Stimulated activated CD8-positive, alpha-beta memory T cell treated with anti-CD3 and anti-CD28 coated beads, Interleukin-2, amount 100 ng/mL, for 48 hours (primary cell): ENCODE results near the gene TTC21B.
"Not testable (repeated sequence)": the region's sequence is repeated elsewhere in the genome, so short reads cannot be mapped to it uniquely, and the experiment has no call there.

ENCODE experiments used
- DNase-seq, 2 donors: peaks; one replicate each; pipeline ENCODE4 v3.0.0-alpha.2; 2020; ENCODE audit warnings: low read depth in 2 of 2

Gene TTC21B

GRCh38 chr2:165953655-165954606 lies at the start of gene TTC21B:
TSS of gene TTC21B (minus strand) at chr2:165953776. CDS start at chr2:165953705, 71 bp downstream.
- DNase-seq, result peak; percentile 89 to 92

- no peak for DNase-seq
Measured at GRCh38 chr2:166000401-166000800, 46.8 kb upstream of the TTC21B start.

- DNase-seq, result no peak
Measured at GRCh38 chr2:165990846-165991245, 37.3 kb upstream of the TTC21B start.

- DNase-seq, result no peak
Measured at GRCh38 chr2:165989851-165990250, 36.3 kb upstream of the TTC21B start.

GRCh38 chr2:165985120-165985519 lies 31.5 kb upstream of the TTC21B start:
- no peak for DNase-seq

- not testable (repeated sequence) for DNase-seq
Measured at GRCh38 chr2:165972161-165972560, 18.6 kb upstream of the TTC21B start.

GRCh38 chr2:165970663-165971062 lies 17.1 kb upstream of the TTC21B start:
- DNase-seq, result no peak

GRCh38 chr2:165969227-165969626 lies 15.7 kb upstream of the TTC21B start:
- no peak for DNase-seq

- DNase-seq, result no peak
Measured at GRCh38 chr2:165967746-165968145, 14.2 kb upstream of the TTC21B start.

- no peak for DNase-seq
Measured at GRCh38 chr2:165961818-165962217, 8.2 kb upstream of the TTC21B start.

GRCh38 chr2:165959371-165959770 lies 5.8 kb upstream of the TTC21B start:
- DNase-seq, result no peak

GRCh38 chr2:165958313-165958960 lies 4.9 kb upstream of the TTC21B start:
- DNase-seq, result no peak

- DNase-seq, result no peak
Measured at GRCh38 chr2:165957030-165957675, 3.6 kb upstream of the TTC21B start.

- no peak for DNase-seq
Measured at GRCh38 chr2:165953306-165953654, 296 bp downstream of the TTC21B start.

- no peak for DNase-seq
Measured at GRCh38 chr2:165952741-165953211, 800 bp downstream of the TTC21B start.

- no peak for DNase-seq
Measured at GRCh38 chr2:165952085-165952484, 1.5 kb downstream of the TTC21B start.

GRCh38 chr2:165950438-165950837 lies 3.1 kb downstream of the TTC21B start:
- DNase-seq, result no peak

GRCh38 chr2:165941827-165942226 lies 11.7 kb downstream of the TTC21B start:
- no peak for DNase-seq

GRCh38 chr2:165938237-165938636 lies 15.3 kb downstream of the TTC21B start:
- DNase-seq, result no peak

GRCh38 chr2:165933211-165933910 lies 20.2 kb downstream of the TTC21B start:
- DNase-seq, result no peak

- no peak for DNase-seq
Measured at GRCh38 chr2:165927774-165928173, 25.8 kb downstream of the TTC21B start.

GRCh38 chr2:165927353-165927752 lies 26.2 kb downstream of the TTC21B start:
- DNase-seq, result no peak
